ENCODE data around the gene HABP4.

HABP4 gene

DNA sequence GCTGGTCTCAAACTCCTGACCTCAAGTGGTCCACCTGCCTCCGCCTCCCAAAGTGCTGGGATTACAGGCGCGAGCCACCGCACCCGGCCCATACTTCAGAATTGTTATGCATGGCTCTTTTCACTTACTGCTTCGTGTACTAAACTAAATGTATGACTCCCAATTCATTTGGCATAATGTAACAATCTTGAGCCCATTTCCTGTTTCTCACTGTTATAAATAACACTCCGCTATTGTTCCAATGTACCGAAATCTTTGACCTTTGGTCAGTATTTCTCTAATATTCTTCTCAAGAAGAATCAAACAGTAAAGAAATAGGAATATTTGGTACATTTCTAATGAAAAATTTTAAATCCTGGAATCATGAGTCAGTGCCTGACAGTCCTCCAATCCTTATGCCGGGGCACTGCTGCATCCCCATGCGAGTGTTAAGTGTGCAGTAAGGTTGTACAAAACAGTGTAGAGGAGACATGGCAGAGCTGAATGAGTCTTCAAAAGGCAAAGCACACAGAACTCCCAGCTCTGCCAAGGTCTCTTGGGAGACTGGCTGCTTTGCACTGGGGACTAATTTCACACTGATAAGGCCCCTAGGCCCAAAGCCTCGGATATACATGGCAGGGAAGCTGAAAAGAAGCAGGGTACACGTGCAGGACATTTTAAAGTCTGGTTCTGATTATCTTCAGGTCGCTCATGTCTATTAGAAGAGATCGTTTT is 58.4 kb downstream of the HABP4 start:
- DNase-seq (ENCODE audit: extremely low spot score), result no peak
- TF ChIP-seq FOXM1 (IDR thresholded peaks at IDR 0.05; ENCODE audit: borderline replicate concordance), result no peak
- no peak for TF ChIP-seq LEF1 (IDR thresholded peaks at IDR 0.05; ENCODE audit: borderline replicate concordance)
- no peak for TF ChIP-seq FOXA1 (IDR thresholded peaks at IDR 0.05)
- TF ChIP-seq TARDBP (IDR thresholded peaks at IDR 0.05), result no peak
- no peak for TF ChIP-seq HDGF (IDR thresholded peaks at IDR 0.05; ENCODE audit: borderline replicate concordance)
- TF ChIP-seq ELF4 (IDR thresholded peaks at IDR 0.05), result no peak
- TF ChIP-seq, protein P1, sequence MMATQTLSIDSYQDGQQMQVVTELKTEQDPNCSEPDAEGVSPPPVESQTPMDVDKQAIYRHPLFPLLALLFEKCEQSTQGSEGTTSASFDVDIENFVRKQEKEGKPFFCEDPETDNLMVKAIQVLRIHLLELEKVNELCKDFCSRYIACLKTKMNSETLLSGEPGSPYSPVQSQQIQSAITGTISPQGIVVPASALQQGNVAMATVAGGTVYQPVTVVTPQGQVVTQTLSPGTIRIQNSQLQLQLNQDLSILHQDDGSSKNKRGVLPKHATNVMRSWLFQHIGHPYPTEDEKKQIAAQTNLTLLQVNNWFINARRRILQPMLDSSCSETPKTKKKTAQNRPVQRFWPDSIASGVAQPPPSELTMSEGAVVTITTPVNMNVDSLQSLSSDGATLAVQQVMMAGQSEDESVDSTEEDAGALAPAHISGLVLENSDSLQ (IDR thresholded peaks at IDR 0.05), result no peak
- TF ChIP-seq L3MBTL2 (conservative IDR thresholded peaks at IDR 0.05), result no peak
- TF ChIP-seq SUZ12 (IDR thresholded peaks at IDR 0.05), result no peak
- no peak for TF ChIP-seq CTBP1 (IDR thresholded peaks at IDR 0.05; ENCODE audit: borderline replicate concordance)
- no peak for TF ChIP-seq ZNF384 (IDR thresholded peaks at IDR 0.05)
- TF ChIP-seq SP1 (IDR thresholded peaks at IDR 0.05), result no peak
- no peak for TF ChIP-seq BHLHE40 (IDR thresholded peaks at IDR 0.05; ENCODE audit: borderline replicate concordance)
- no peak for TF ChIP-seq FOXK2 (IDR thresholded peaks at IDR 0.05)
- no peak for TF ChIP-seq ARNT (IDR thresholded peaks at IDR 0.05)
- TF ChIP-seq NFRKB (IDR thresholded peaks at IDR 0.05), result no peak
- ChIA-PET POLR2A (no interaction called here), CTCF (no interaction called here)

DNA sequence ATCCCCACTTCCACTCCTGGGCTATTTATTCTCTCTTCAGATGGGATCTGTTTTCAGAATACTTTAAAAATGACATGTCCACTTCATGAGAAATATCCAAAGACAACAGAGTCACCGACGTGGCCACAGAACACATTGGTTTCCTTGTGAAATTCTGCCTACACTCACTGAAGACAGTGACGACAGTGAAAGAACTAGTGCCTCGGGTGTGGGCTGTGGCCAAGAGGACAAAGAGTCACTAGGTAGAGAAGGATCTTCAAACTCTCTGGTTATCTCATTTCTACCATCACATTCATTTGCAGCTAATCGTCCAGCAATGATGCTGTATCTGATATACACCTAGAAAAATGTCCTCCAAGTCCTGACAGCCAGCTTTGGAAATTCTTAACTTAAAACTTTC is 59.1 kb downstream of the HABP4 start:
- no peak for DNase-seq (ENCODE audit: extremely low spot score)
- ChIA-PET CTCF (interaction anchor here (0.7 kb wide), 1 partner anchor 12 kb away, joined by 3 read pairs; no protein-coding TSS in a partner anchor), POLR2A (no interaction called here)
- TF ChIP-seq FOXK2 (IDR thresholded peaks at IDR 0.05), result no peak
- TF ChIP-seq LEF1 (IDR thresholded peaks at IDR 0.05; ENCODE audit: borderline replicate concordance), result no peak
- TF ChIP-seq FOXA1 (IDR thresholded peaks at IDR 0.05), result no peak
- no peak for TF ChIP-seq FOXM1 (IDR thresholded peaks at IDR 0.05; ENCODE audit: borderline replicate concordance)
- TF ChIP-seq ARNT (IDR thresholded peaks at IDR 0.05), result no peak
- TF ChIP-seq TARDBP (IDR thresholded peaks at IDR 0.05), result no peak
- TF ChIP-seq NFRKB (IDR thresholded peaks at IDR 0.05), result no peak
- no peak for TF ChIP-seq BHLHE40 (IDR thresholded peaks at IDR 0.05; ENCODE audit: borderline replicate concordance)

DNA sequence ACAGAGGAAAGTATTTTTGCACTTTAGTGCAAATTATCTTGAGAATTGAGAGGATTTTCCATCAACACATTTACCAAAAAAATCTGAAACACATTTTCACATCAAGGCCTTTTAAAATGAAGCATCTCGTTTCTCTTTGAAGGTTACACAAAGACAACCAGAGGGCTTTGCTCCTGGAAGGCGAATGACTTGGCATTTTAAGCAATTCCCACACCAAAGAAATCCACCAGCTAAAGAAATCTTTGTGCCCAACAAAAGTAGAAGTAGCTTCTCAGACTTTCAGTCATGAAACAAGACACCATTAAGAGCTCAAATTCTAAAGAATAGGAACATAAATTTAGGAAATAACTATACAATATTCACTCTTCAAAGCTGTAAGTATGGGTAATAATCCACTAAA is 59.9 kb downstream of the HABP4 start:
- ChIA-PET CTCF (interaction anchor here (0.6 to 0.7 kb wide), 2 partner anchors 11 to 58 kb away, joined by 3 to 4 read pairs; no protein-coding TSS in a partner anchor), POLR2A (no interaction called here)

DNA sequence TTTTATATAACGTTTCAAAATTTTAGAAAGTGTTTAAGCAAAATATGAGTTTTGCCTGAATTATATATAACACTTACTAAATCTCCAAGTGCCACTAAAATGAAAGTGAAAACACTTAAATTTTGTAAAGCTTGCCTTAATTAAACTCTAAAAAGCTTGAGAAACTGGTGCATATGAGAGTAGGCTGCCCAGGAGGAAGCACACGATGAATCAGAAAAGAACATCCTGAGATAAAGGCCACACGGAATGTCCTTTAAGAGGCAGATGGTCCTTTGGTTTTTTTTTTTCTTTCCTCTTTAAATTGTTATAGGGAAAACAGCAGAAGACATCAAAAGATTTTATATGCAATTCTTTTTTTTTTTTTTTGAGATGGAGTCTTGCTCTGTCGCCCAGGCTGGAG is 60.3 kb downstream of the HABP4 start:
- ChIA-PET POLR2A (no interaction called here), CTCF (interaction anchor here (0.6 kb wide), 1 partner anchor 58 kb away, joined by 4 read pairs; no protein-coding TSS in a partner anchor)
- DNase-seq (ENCODE audit: extremely low spot score), result no peak
- TF ChIP-seq, protein P1 (IDR thresholded peaks at IDR 0.05), result no peak
- no peak for TF ChIP-seq NFRKB (IDR thresholded peaks at IDR 0.05)
- no peak for TF ChIP-seq ARNT (IDR thresholded peaks at IDR 0.05)
- TF ChIP-seq L3MBTL2 (conservative IDR thresholded peaks at IDR 0.05), result no peak
- no peak for TF ChIP-seq FOXA1 (IDR thresholded peaks at IDR 0.05)
- no peak for TF ChIP-seq HDGF (IDR thresholded peaks at IDR 0.05; ENCODE audit: borderline replicate concordance)
- TF ChIP-seq ELF4 (IDR thresholded peaks at IDR 0.05), result no peak
- no peak for TF ChIP-seq CTBP1 (IDR thresholded peaks at IDR 0.05; ENCODE audit: borderline replicate concordance)
- no peak for TF ChIP-seq LEF1 (IDR thresholded peaks at IDR 0.05; ENCODE audit: borderline replicate concordance)
- no peak for TF ChIP-seq BHLHE40 (IDR thresholded peaks at IDR 0.05; ENCODE audit: borderline replicate concordance)

More for the DNA sequence above, 59.9 kb downstream of the HABP4 start:
- DNase-seq (ENCODE audit: extremely low spot score), result no peak
- TF ChIP-seq FOXM1 (IDR thresholded peaks at IDR 0.05; ENCODE audit: borderline replicate concordance), result no peak
- TF ChIP-seq SUZ12 (IDR thresholded peaks at IDR 0.05), result no peak
- TF ChIP-seq, protein P1 (IDR thresholded peaks at IDR 0.05), result no peak
- no peak for TF ChIP-seq ELF4 (IDR thresholded peaks at IDR 0.05)
- no peak for TF ChIP-seq CTBP1 (IDR thresholded peaks at IDR 0.05; ENCODE audit: borderline replicate concordance)
- no peak for TF ChIP-seq ARNT (IDR thresholded peaks at IDR 0.05)
- TF ChIP-seq HDGF (IDR thresholded peaks at IDR 0.05; ENCODE audit: borderline replicate concordance), result no peak
- no peak for TF ChIP-seq FOXK2 (IDR thresholded peaks at IDR 0.05)
- TF ChIP-seq ZNF384 (IDR thresholded peaks at IDR 0.05), result no peak
- no peak for TF ChIP-seq BHLHE40 (IDR thresholded peaks at IDR 0.05; ENCODE audit: borderline replicate concordance)
- TF ChIP-seq L3MBTL2 (conservative IDR thresholded peaks at IDR 0.05), result no peak
- no peak for TF ChIP-seq SP1 (IDR thresholded peaks at IDR 0.05)
- TF ChIP-seq NFRKB (IDR thresholded peaks at IDR 0.05), result no peak
- no peak for TF ChIP-seq LEF1 (IDR thresholded peaks at IDR 0.05; ENCODE audit: borderline replicate concordance)
- no peak for TF ChIP-seq FOXA1 (IDR thresholded peaks at IDR 0.05)
- no peak for TF ChIP-seq TARDBP (IDR thresholded peaks at IDR 0.05)

DNA sequence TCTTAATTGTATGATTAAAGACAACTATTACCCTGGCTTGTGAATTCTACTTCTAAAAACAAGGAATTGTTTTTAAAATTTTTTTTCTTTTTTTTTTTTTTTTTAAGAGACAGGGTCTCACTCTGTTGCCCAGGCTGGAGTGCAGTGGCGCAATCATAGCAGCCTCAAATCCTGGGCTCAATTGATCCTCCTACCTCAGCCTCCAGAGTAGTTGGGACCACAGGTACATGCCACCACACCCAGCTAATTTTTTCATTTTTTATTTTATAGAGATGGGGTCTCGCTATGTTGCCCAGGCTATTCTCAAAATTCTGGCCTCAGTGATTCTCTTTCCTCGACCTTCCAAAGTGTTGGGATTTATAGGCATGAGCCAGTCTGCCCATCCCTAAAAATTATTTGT is 62.3 kb downstream of the HABP4 start:
- DNase-seq (ENCODE audit: extremely low spot score), result no peak
- CTCF ChIA-PET, result no interaction called here
- TF ChIP-seq HDGF (IDR thresholded peaks at IDR 0.05; ENCODE audit: borderline replicate concordance), result no peak
- no peak for TF ChIP-seq L3MBTL2 (conservative IDR thresholded peaks at IDR 0.05)
- no peak for TF ChIP-seq SP1 (IDR thresholded peaks at IDR 0.05)
- no peak for TF ChIP-seq ELF4 (IDR thresholded peaks at IDR 0.05)
- TF ChIP-seq FOXA1 (IDR thresholded peaks at IDR 0.05), result no peak
- no peak for TF ChIP-seq SUZ12 (IDR thresholded peaks at IDR 0.05)
- no peak for TF ChIP-seq LEF1 (IDR thresholded peaks at IDR 0.05; ENCODE audit: borderline replicate concordance)
- no peak for TF ChIP-seq BHLHE40 (IDR thresholded peaks at IDR 0.05; ENCODE audit: borderline replicate concordance)
- TF ChIP-seq, protein P1 (IDR thresholded peaks at IDR 0.05), result no peak
- no peak for TF ChIP-seq CTBP1 (IDR thresholded peaks at IDR 0.05; ENCODE audit: borderline replicate concordance)
- no peak for TF ChIP-seq ARNT (IDR thresholded peaks at IDR 0.05)
- TF ChIP-seq ZNF384 (IDR thresholded peaks at IDR 0.05), result no peak
- TF ChIP-seq NFRKB (IDR thresholded peaks at IDR 0.05), result no peak
- POLR2A ChIA-PET, result no interaction called here

Data from HEK293T (cell line).